HG03159 (cell line): ENCODE results near the gene METTL22.

Experiments
- ATAC-seq: cut with Tn5 transposase; IDR thresholded peaks from one replicate; pipeline ENCODE4 v1.9.1; 2021; ENCODE audit warnings: mild to moderate bottlenecking, moderate library complexity; ENCODE audit not compliant: unreplicated experiment

METTL22 gene, protein sequence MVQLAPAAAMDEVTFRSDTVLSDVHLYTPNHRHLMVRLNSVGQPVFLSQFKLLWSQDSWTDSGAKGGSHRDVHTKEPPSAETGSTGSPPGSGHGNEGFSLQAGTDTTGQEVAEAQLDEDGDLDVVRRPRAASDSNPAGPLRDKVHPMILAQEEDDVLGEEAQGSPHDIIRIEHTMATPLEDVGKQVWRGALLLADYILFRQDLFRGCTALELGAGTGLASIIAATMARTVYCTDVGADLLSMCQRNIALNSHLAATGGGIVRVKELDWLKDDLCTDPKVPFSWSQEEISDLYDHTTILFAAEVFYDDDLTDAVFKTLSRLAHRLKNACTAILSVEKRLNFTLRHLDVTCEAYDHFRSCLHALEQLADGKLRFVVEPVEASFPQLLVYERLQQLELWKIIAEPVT

GRCh38 chr16:8621572-8622314 is at the start of gene METTL22:
METTL22 (plus strand) TSS chr16:8621698; CDS start chr16:8625666, 3,968 bp downstream.
- peak; percentile 94 for ATAC-seq

DNA sequence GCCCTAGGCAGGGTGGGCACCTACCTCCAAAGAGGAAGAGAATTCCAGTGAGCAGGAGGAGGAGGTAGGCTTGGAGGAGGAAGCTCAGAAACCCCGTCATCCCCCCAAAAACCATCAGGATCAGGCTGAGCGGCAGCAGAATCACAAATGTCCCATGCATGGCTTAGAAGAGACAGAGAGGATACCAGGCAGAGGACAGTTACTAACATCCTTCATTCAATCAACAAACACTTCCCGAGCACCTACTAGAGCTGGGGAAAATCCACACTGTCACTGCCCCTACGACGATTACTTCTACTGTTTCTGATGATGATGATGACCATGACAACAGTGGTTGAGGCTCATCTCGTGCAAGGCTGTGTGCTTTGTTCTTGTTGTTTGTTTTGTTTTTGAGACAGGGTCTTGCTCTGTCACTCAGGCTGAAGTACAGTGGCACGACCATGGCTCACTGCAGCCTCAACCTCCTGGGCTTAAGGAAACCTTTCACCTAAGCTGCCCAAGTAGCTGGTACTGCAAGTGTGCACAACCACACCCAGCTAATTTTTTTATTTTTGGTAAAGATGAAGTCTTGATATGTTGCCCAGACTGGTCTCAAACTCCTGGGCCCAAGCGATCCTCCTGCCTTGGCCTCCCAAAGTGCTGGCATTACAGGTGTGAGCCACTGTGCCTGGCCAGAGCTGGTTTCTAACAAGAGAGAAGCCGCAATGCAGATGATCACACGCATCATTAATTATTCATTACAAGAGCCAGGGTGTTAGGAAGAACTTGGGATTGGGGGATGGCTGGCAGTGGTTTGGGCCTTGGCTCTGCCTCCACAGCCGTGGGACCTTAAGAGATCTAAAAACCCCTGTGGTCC is 49.2 kb upstream of the METTL22 start:
- no peak for ATAC-seq

DNA sequence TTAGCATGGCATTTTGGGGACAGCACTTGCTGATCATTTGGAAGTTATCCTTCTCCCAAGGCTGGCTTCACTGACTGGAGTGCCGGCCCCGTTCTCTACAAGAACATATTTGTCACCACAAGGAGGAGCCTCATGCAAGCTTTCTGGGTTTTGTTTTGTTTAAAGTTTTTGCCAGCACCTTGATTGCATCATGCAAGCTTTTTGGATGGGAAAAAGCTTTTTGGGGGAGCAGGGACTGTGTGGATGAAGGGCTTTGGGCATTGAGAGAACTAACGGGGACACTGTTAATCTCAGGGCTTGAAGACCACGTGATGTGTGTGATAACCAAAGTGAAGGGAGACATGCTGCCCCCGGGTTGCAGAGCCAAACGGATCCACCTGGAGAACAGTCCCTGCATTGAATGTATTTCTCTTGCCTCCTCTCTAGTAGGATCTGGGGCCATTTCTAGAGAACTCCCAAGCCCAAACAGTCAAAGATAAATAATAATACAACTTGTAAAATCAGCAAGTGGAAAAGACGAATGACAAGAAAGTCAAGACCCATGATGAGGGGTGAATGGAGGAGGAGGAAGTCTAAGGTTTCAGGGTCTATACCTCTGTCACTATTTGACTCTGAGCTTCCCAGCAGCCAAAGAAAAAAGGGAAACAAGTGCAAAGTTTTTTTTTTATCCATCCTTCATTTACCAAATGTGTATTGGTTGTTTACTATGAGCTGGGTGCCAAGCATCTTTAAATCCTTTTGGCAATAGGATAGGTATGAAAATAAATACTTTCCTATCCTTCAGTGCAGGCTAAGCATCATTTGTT is 48.4 kb upstream of the METTL22 start:
- ATAC-seq, result no peak

DNA sequence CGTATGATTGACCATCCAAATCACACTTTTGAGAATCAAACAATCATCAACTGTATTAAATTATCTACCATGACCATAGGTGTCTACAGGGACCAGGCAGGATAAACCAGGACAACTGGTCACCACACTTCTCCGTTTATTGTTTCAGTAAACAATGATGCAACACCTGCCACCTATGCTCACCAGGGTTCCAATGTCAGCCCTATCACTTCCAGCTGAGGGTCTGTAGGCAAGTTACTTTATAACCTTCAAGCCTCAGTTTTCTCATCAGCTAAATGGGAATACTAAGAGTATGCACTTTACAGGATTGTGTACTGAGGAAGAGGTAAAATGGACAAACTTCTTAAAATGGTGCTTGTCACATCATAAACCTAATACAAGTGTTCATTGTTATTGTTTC is 46.1 kb upstream of the METTL22 start:
- no peak for ATAC-seq

GRCh38 chr16:8576141-8577004 is 45.1 kb upstream of the METTL22 start:
- ATAC-seq, result no peak

DNA sequence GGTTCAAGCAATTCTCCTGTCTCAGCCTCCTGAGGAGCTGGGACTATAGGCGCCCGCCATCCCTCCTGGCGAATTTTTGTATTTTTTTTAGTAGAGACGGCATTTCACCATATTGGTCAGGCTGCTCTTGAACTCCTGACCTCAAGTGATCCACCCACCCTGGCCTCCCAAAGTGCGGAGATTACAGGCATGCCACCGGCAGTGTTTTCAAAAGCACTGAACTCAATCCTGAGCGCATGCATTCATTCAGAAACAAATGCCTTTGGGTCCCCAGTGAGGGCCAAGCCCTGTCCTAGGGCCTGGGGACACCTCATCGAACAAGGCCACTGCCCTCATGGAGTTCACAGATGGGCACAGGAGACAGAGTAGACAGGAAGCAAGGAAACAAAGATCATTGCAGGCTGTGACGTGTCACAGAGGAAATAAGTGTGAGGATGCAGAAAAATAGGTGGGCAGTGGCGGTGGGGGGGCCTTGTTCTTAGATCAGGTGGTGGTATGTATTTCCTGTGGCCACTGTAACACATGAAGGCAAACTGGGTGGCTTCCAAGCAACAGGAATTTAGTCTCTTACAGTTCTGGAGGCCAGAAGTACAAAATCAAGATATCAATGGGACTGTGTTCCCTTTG is 43.7 kb upstream of the METTL22 start:
- ATAC-seq, result no peak

DNA sequence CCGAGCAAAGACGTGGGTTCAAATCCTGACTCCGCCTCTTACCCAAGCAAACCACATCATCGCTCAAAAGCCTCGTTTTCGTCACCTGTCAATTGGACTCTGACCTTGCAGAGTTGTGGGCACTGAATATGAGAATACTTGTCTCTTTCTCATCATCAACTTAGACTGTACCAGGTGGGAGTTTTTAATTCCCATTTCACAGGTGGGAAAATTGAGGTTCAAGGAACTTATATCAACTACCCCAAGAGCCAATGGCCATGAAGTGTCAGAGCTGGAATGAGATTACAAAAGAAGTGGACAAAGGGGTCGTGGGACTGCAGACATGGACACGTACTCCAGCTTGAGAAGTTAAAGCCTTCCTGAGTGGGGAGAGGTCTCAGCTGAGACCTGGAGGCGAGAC is 41.9 kb upstream of the METTL22 start:
- no peak for ATAC-seq

GRCh38 chr16:8581831-8582580 is 39.5 kb upstream of the METTL22 start:
- ATAC-seq, result no peak

- ATAC-seq, result no peak
These were observed 38.3 kb upstream of the METTL22 start for GRCh38 chr16:8583199-8583598.

GRCh38 chr16:8583732-8584131 is 37.8 kb upstream of the METTL22 start:
- ATAC-seq, result no peak

DNA sequence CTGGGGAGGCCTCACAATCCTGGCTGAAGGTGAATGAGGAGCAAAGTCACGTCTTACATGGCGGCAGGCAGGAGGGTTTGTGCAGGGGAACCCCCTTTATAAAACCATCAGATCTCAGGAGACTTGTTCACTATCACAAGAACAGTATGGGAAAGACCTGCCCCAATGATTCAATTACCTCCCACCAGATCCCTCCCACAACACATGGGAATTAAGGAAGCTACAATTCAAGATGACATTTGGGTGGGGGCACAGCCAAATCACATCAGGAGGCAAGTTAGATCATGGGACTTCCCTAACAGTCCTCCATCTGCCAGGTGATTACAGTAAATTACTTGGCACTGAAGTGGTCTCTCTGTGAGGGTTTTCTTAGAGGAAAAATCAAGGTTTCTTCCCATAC is 36.5 kb upstream of the METTL22 start:
- ATAC-seq, result no peak

DNA sequence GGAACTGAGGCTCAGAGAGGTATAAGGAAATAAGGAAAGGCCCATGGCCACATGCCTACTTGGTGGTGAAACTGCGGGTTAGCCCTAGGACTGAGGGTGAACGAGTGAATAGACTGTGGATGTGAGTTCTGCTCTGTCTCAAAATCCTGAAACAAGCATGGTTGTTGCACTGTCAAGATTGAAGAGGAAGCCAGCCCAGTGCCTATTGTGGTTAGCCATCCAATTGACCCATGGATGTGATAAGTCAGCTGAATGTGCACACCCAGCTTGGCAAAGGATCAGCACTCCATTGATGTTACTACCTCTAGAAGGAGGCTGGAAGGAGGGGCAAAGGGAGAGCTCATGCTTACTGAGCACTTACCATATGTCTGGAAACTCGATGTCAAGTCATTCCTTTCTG is 35.6 kb upstream of the METTL22 start:
- ATAC-seq, result no peak

DNA sequence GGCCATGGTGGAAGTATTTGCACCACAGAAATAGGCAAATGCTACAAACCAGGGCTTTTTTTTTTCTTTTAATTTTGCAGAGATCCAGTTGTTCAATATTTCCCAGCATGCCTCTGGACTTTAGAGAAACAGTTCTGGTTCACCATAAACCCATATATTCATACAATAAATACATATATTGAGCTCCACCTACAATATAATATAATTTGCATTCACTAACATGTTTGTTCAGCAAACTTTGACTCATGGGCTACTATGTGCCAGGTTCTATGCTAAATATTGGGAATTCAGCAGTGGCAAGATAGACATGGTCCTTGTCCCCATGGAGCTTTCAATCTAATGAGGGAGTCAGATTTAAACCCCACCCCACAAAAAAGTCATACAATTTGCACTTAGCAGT is 34.4 kb upstream of the METTL22 start:
- ATAC-seq, result no peak

DNA sequence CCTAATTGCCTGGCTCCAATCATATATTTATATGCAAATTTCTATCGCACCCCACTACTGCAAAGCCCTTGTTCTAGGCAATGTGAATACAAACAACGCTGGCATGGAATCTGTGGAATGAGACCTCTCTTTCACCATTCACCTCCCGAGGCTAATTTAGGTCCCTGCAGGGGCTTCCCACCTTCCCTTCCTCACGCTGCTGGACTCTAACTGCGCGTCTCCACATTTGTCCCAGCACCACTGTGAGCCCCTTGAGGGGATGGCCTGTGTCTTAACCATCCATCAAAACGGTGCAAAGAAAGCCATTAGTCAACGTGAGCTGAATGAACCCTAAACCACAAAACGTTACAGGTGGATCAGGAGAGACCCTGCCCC is 32.8 kb upstream of the METTL22 start:
- ATAC-seq, result no peak

DNA sequence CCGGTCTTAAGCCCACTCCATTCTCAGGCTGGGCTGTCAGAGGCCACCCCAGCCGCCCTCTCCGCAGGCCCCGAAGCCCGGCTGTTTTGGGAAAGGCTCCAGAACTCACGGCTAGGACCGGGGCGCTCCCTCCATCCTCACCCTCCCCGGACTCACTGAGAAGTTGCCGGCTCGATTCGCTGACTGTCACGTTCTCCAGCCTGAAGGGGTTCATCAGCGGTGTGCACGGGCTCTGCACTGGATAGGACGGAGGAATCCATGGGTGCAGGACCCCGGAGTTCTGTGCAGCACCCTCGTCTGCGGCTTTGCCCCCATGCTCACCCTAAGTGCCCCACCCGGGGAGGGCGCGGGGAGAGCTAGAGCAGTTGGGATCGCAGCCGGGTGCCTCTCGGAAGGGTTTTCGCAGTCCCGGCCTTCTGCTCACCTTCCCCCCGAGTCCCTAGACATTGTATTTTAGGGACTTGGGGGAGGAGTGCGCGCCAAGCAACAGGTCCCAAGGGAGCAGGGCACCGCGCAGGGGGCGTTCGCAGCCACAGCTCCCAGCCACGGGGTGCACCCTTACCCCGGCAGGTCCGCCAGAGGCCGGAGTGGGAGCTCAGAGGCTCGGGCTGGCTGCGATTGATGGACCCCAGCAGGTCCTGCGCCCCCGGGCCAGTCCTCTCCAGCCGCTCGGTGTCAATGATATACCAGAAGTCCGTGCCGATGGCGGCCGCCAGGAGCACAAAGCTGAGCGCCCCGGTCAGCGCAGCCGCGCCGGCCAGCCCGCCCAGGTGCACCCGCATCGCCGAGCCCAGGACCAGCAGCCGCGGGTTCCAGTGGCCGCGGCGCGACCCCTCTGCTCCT is 32.2 kb upstream of the METTL22 start:
- ATAC-seq, result no peak

GRCh38 chr16:8589900-8590688 is 31.4 kb upstream of the METTL22 start, which contains the start of gene TMEM114:
TMEM114 (minus strand) TSS chr16:8590511; CDS start chr16:8589838, 673 bp downstream.
- ATAC-seq, result no peak

- no peak for ATAC-seq
These were observed 30.7 kb upstream of the METTL22 start for GRCh38 chr16:8590811-8591210.
